Mesendoderm (in vitro differentiated cells): ENCODE data around the gene SFXN3.

ENCODE experiments used
- DNase-seq: peaks from one replicate; pipeline ENCODE4 v3.0.0; 2013
- H2AK5ac ChIP-seq: 2 replicates; pipeline ENCODE4 v1.6.1; 2013; ENCODE audit warnings: low read length, inconsistent platforms
- H2BK120ac ChIP-seq: 2 replicates; pipeline ENCODE4 v1.6.1; 2013; ENCODE audit warnings: low read depth, mild to moderate bottlenecking, low read length, moderate library complexity, mixed read lengths
- H2BK15ac ChIP-seq: replicated peaks from 2 replicates; pipeline ENCODE4 v1.6.1; 2013; ENCODE audit warnings: low read depth, mild to moderate bottlenecking, moderate library complexity
- H2BK5ac ChIP-seq: 2 replicates; pipeline ENCODE4 v1.6.1; 2013; ENCODE audit warnings: low read length, inconsistent platforms
- H3K18ac ChIP-seq: 2 replicates; pipeline ENCODE4 v1.6.1; 2013; ENCODE audit warnings: mild to moderate bottlenecking, low read length, mixed read lengths
- H3K23ac ChIP-seq: one replicate; pipeline ENCODE4 v1.6.1; 2013; ENCODE audit warnings: low read length
- H3K27ac ChIP-seq: 2 replicates; pipeline ENCODE4 v1.5.1; 2013; ENCODE audit warnings: low read depth, mild to moderate bottlenecking, inconsistent platforms, low read length, moderate library complexity
- H3K27me3 ChIP-seq: 2 replicates; pipeline ENCODE4 v1.6.1; 2013; ENCODE audit warnings: low read length, control low read depth, mild to moderate bottlenecking, inconsistent platforms; ENCODE audit not compliant: insufficient read depth, poor library complexity
- H3K36me3 ChIP-seq: 2 replicates; pipeline ENCODE4 v1.6.1; 2013; ENCODE audit warnings: low read length, inconsistent platforms; ENCODE audit not compliant: control insufficient read depth, insufficient read depth
- H3K4ac ChIP-seq: one replicate; pipeline ENCODE4 v1.6.1; 2013; ENCODE audit warnings: low read depth, mild to moderate bottlenecking, low read length, moderate library complexity
- H3K4me1 ChIP-seq: 2 replicates; pipeline ENCODE4 v1.6.1; 2013; ENCODE audit warnings: low read depth, low read length, inconsistent platforms; ENCODE audit not compliant: control insufficient read depth
- H3K4me2 ChIP-seq: 2 replicates; pipeline ENCODE4 v1.6.1; 2013; ENCODE audit warnings: low read length
- H3K4me3 ChIP-seq: 2 replicates; pipeline ENCODE4 v1.5.1; 2013; ENCODE audit warnings: mild to moderate bottlenecking, low read length
- H3K56ac ChIP-seq: one replicate; pipeline ENCODE4 v1.6.1; 2013; ENCODE audit warnings: low read length
- H3K79me1 ChIP-seq: 2 replicates; pipeline ENCODE4 v1.6.1; 2013; ENCODE audit warnings: low read length, inconsistent platforms
- H3K79me2 ChIP-seq: 2 replicates; pipeline ENCODE4 v1.6.1; 2013; ENCODE audit warnings: mild to moderate bottlenecking, low read length; ENCODE audit not compliant: control insufficient read depth, insufficient read depth
- H3K9ac ChIP-seq: 2 replicates; pipeline ENCODE4 v1.6.1; 2013; ENCODE audit warnings: low read length, inconsistent platforms
- H4K5ac ChIP-seq: one replicate; pipeline ENCODE4 v1.6.1; 2013; ENCODE audit warnings: low read length
- H4K8ac ChIP-seq: one replicate; pipeline ENCODE4 v1.6.1; 2013; ENCODE audit warnings: low read depth, mild to moderate bottlenecking, control low read depth, low read length, moderate library complexity
- WGBS: extraction: QIAGEN DNeasy Blood & Tissue Kit; methylation state at CpG from one replicate; pipeline ENCODE4 v1.1.7; 2013; ENCODE audit warnings: low lambda C conversion rate, missing lambda C conversion rate; ENCODE audit not compliant: insufficient coverage; ENCODE audit errors: extremely low coverage; 5-methylcytosine and 5-hydroxymethylcytosine counted together

SFXN3 gene

DNA sequence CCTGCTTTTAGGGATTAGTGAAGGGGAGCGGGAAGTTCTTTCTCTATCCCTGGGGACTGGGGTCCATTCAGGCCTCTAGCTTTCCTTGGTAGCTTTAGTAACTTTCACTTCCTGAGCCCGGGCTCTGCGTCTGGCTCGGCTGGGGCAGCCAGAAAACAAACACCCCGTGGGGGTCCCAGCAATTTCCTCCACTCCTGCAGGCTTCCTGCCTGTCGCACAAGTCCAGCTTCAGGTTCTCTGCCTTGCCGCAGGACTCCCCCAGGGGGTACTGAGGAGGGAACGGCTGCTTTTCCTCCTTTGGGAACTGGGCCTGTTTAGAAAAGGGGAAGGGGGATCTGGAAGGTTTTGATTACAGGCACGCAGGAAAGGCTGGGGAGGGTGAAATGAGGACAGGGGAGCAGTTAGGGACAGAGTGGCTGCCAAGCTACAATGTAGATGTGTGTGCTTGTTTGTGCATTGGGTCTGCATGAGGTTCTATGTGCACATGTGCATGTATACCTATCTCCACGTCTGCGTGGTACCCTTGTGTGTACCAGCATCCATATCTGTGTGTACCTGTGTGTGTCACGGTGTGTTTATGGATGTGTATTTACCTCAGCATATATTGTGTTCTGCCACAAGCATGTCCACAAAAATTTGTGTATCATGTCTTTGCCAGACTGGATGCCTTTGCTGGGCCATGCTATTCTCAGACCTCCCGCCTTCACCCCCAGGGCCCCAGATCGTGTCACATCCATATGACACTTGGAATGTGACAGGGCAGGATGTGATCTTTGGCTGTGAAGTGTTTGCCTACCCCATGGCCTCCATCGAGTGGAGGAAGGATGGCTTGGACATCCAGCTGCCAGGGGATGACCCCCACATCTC, 32.7 kb downstream of the SFXN3 start:
- H3K4ac ChIP-seq = no peak overlapping the region
- DNase-seq = peak; percentile 59
- H3K79me2 ChIP-seq = peaks cover 5% of the 10 kb centered on the region
- H3K27me3 ChIP-seq = peaks cover 36% of the 10 kb centered on the region
- H2BK5ac ChIP-seq = no peak overlapping the region
- no peak overlapping the region for H3K23ac ChIP-seq
- WGBS = no CpG with 5 or more reads among the region's 15 CpGs
- H4K5ac ChIP-seq = no peak overlapping the region
- no peak overlapping the region for H2BK120ac ChIP-seq
- H3K56ac ChIP-seq = peak overlapping the region; percentile 62
- no peaks in the 10 kb centered on the region for H3K36me3 ChIP-seq
- no peak overlapping the region for H2BK15ac ChIP-seq
- H3K4me1 ChIP-seq = peaks cover 13% of the 10 kb centered on the region
- peaks cover 5% of the 10 kb centered on the region for H3K79me1 ChIP-seq
- H3K4me2 ChIP-seq = no peak overlapping the region
- H4K8ac ChIP-seq = no peak overlapping the region
- no peak overlapping the region for H3K27ac ChIP-seq
- no peak overlapping the region for H3K4me3 ChIP-seq
- no peak overlapping the region for H2AK5ac ChIP-seq
- no peak overlapping the region for H3K18ac ChIP-seq
- peak overlapping the region; percentile 26 for H3K9ac ChIP-seq

DNA sequence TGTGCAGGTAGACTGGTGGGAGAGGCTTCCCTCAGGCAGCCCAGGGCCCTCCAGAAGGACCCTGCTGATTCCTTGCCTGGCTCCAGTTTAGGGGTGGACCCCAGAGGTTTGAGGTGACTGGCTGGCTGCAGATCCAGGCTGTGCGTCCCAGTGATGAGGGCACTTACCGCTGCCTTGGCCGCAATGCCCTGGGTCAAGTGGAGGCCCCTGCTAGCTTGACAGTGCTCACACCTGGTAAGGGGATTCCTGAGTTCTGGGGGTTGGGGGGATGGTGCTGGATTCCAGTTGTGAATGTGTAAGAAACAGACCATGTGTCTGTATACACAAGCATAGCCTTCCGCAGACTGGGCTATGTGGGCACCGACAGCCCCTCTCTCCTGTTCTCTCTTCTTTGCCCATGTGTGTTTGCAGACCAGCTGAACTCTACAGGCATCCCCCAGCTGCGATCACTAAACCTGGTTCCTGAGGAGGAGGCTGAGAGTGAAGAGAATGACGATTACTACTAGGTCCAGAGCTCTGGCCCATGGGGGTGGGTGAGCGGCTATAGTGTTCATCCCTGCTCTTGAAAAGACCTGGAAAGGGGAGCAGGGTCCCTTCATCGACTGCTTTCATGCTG, 33.5 kb downstream of the SFXN3 start:
- Histone ChIP-seq H3K23ac (no peak overlapping the region), H3K36me3 (no peaks in the 10 kb centered on the region), H2BK15ac (no peak overlapping the region), H3K56ac (no peak overlapping the region), H4K5ac (no peak overlapping the region), H3K4me3 (no peak overlapping the region), H3K4me1 (peaks cover 12% of the 10 kb centered on the region), H3K18ac (no peak overlapping the region), H3K9ac (no peak overlapping the region), H3K4me2 (no peak overlapping the region), H2BK120ac (no peak overlapping the region), H3K79me1 (peaks cover 2% of the 10 kb centered on the region), H3K27ac (no peak overlapping the region), H3K4ac (no peak overlapping the region), H3K79me2 (peaks cover 2% of the 10 kb centered on the region), H4K8ac (no peak overlapping the region), H2AK5ac (no peak overlapping the region), H2BK5ac (no peak overlapping the region), H3K27me3 (peaks cover 36% of the 10 kb centered on the region)
- DNase-seq = no peak
- no CpG with 5 or more reads among the region's 9 CpGs for whole genome bisulfite sequencing

DNA sequence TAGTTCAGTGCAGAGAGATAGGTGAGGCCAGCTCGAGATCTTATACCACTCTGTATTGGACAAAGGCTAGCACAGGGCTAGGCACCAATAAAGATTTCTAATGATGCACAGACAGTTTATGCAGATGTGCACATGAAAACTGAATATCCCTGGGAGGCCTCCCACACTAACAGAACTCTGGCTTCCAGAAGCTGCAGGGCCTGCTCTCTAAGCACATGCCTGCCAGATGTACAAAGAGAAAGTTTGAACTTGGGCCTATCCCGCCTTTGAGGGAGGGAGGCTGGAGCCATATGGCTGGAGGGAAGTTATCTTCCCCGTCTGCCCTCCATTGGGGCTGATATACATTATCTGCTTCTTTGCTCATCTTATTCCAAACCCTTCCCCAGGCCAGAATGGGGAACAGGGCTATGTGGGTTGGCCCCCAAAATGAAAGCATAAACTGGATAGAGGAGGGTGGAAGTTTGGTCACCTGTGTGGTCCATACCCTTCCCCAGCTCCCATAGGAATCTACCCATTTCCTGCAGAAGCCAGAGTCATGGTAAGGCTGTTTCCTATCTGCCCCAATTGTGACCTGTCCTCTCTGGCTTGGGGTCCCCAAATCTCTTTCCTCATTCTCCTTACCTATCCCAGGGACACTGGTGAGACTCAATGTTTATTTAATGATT, 34.6 kb downstream of the SFXN3 start:
- Histone ChIP-seq H3K18ac (no peak overlapping the region), H2AK5ac (no peak overlapping the region), H2BK5ac (no peak overlapping the region), H3K4ac (no peak overlapping the region), H3K27ac (no peak overlapping the region), H3K27me3 (peaks cover 36% of the 10 kb centered on the region), H3K4me3 (no peak overlapping the region), H3K79me1 (no peaks in the 10 kb centered on the region), H3K4me2 (no peak overlapping the region), H4K5ac (no peak overlapping the region), H3K36me3 (no peaks in the 10 kb centered on the region), H3K9ac (no peak overlapping the region), H3K4me1 (peaks cover 10% of the 10 kb centered on the region), H3K56ac (no peak overlapping the region), H4K8ac (no peak overlapping the region), H2BK15ac (no peak overlapping the region), H2BK120ac (no peak overlapping the region), H3K23ac (no peak overlapping the region), H3K79me2 (no peaks in the 10 kb centered on the region)
- WGBS = no CpG with 5 or more reads among the region's 3 CpGs
- no peak for DNase-seq

DNA sequence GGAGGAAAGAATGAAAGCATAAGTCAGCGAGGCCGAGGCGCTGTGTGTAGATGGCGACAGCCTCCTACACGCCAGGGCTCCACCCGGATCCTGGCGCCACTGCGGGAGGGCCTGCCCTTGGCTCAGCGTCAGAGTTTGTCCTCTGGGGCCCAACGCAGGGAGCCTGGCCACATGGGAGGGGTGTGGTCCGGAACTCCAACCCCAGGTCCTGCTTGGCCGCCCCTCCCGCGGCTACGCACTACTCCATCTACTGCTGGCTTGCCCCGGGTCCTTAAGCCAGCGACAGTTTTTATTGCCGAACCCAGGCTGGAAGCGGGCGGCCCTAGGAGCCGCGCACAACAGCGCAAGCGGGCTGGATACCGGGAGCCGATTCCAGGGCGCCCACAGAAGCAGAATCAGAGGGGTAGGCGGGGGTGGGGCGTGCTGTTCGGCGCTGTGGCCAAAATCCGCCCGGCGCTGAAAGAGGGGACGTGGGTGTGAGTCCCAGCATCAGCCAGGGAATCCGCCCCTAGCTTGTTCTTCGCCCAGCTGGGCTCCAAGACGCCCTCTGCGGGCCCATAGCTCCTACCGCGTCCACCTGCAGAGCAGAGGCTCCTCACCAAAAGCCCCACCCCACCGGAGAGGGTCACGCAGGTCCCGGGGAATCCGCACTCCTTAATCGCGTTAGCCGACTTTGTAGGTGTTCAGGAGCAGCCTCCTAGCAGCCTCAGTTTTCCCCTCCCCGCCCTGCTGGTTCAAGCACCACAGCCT, 35.3 kb downstream of the SFXN3 start:
- Histone ChIP-seq H3K36me3 (no peaks in the 10 kb centered on the region), H3K27ac (no peak overlapping the region), H3K27me3 (peaks cover 36% of the 10 kb centered on the region)

DNA sequence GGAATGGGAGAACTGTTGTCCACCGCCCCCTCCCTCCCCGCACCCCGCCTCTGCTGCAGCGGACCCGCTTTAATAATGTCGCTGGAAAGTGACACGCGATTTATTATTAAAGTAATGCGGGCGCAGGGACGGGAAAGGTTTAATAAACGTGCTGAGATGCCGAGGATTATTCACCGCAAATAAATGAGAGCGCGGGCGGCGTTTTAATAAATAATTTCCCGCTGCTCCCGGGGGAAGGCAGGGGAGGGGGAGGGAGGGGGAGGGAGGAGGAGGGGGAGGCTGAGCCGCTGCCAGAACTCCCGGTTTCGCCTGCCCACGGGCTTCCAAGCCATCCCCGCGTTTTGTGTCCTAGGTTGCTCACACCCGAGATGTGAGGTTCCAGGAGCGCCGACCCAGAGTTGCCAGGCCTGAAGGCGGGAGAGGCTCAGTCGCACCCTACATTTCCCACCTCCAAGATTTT, 35.9 kb downstream of the SFXN3 start:
- H3K4me2 ChIP-seq = peak overlapping the region; percentile 74
- no peaks in the 10 kb centered on the region for H3K79me2 ChIP-seq
- DNase-seq = no peak
- H2BK5ac ChIP-seq = no peak overlapping the region
- H3K4ac ChIP-seq = no peak overlapping the region
- H3K18ac ChIP-seq = no peak overlapping the region
- H3K27ac ChIP-seq = no peak overlapping the region
- peak overlapping the region; percentile 24 for H3K4me3 ChIP-seq
- no CpG with 5 or more reads among the region's 31 CpGs for whole genome bisulfite sequencing
- no peak overlapping the region for H2BK15ac ChIP-seq
- H4K8ac ChIP-seq = no peak overlapping the region
- peaks cover 9% of the 10 kb centered on the region for H3K4me1 ChIP-seq
- H3K36me3 ChIP-seq = no peaks in the 10 kb centered on the region
- H3K27me3 ChIP-seq = peaks cover 36% of the 10 kb centered on the region
- H2AK5ac ChIP-seq = no peak overlapping the region
- H3K56ac ChIP-seq = peak overlapping the region; percentile 56
- H3K23ac ChIP-seq = no peak overlapping the region
- H3K9ac ChIP-seq = peak overlapping the region; percentile 41
- H3K79me1 ChIP-seq = no peaks in the 10 kb centered on the region
- H2BK120ac ChIP-seq = no peak overlapping the region
- no peak overlapping the region for H4K5ac ChIP-seq

More for the DNA sequence above, 35.3 kb downstream of the SFXN3 start:
- Histone ChIP-seq H2BK15ac (no peak overlapping the region), H3K23ac (no peak overlapping the region), H3K79me2 (no peaks in the 10 kb centered on the region), H3K79me1 (no peaks in the 10 kb centered on the region), H2BK5ac (no peak overlapping the region), H3K4me2 (peak overlapping the region; percentile 35), H3K18ac (no peak overlapping the region), H3K9ac (peak overlapping the region; percentile 26), H3K4ac (no peak overlapping the region), H4K8ac (no peak overlapping the region), H3K4me3 (no peak overlapping the region), H3K4me1 (peaks cover 10% of the 10 kb centered on the region), H2AK5ac (no peak overlapping the region), H3K56ac (peak overlapping the region; percentile 56), H2BK120ac (no peak overlapping the region), H4K5ac (no peak overlapping the region)
- peak; percentile 73 for DNase-seq
- no CpG with 5 or more reads among the region's 49 CpGs for WGBS
